OCI-LY7 (cell line): ENCODE data around the gene SETD1B.

ENCODE experiments used
- CTCF ChIP-seq: fragments of 200-600 bp; sonication (generic); conservative IDR thresholded peaks from 2 replicates; pipeline ENCODE4 v1.5.1; 2014; ENCODE audit warnings: mild to moderate bottlenecking, antibody characterized with exemption, low read length, moderate library complexity, mixed read lengths
- EZH2phosphoT487 ChIP-seq: fragments of 200-600 bp; sonication (generic); IDR thresholded peaks from 2 replicates; pipeline ENCODE4 v1.6.1; 2018; ENCODE audit warnings: low read depth, borderline replicate concordance, mild to moderate bottlenecking, mixed run types, antibody characterized with exemption, low read length, moderate library complexity, mixed read lengths

- TF ChIP-seq CTCF = no peak
- no peak for TF ChIP-seq EZH2phosphoT487
Observed at GRCh38 chr12:121812921-121813896, 9.4 kb downstream of the SETD1B start.
